ENCODE results near the gene ZNF407. TPM values are rescaled to one million over a fixed set of nuclear protein-coding genes. Genes with fewer than 3 reads are reported as not detected.

ZNF407 gene
- total RNA-seq, 1 experiment from 2014 or later = 15.9 TPM

GRCh38 chr18:74715865-74716712 is 118.4 kb downstream of the ZNF407 start:
- TF ChIP-seq CTCF (conservative IDR thresholded peaks at IDR 0.05; ENCODE audit: low read depth, low read length) (no peak), EZH2 (IDR thresholded peaks at IDR 0.05; ENCODE audit: borderline replicate concordance, low read depth, low read length, poor library complexity, severe bottlenecking) (no peak)
- no peaks in the 10 kb centered on the region for H3K4me1 ChIP-seq (ENCODE audit: insufficient read depth, low read length, poor library complexity, severe bottlenecking)
- no peaks in the 10 kb centered on the region for H3K36me3 ChIP-seq (ENCODE audit: insufficient read depth, low read length, poor library complexity, severe bottlenecking)
- no peak overlapping the region for H3K27ac ChIP-seq (ENCODE audit: low read depth, low read length, poor library complexity, severe bottlenecking)
- BruUV-seq (replicated peaks) = no TSS peak
- intact Hi-C loops (cut with micrococcal nuclease; ENCODE audit: unreplicated experiment) = no loop called here
- CTCF ChIA-PET = no interaction called here
- H3K27me3 ChIP-seq (replicated peaks; ENCODE audit: insufficient read depth, low read depth, low read length, poor library complexity) = no peaks in the 10 kb centered on the region
- DNase-seq (ENCODE audit: low spot score) = no peak
- H3K9me3 ChIP-seq (ENCODE audit: low read depth, low read length, poor library complexity, severe bottlenecking) = no peaks in the 10 kb centered on the region
- no peak overlapping the region for H3K4me3 ChIP-seq (ENCODE audit: low read depth, low read length, poor library complexity, severe bottlenecking)
- POLR2A ChIA-PET (ENCODE audit: low non-redundant PET) = no interaction called here

GRCh38 chr18:74718312-74718711 is 120.6 kb downstream of the ZNF407 start:
- BruUV-seq (replicated peaks) = no TSS peak
- H3K4me3 ChIP-seq (ENCODE audit: low read depth, low read length, poor library complexity, severe bottlenecking) = no peak overlapping the region
- DNase-seq (ENCODE audit: low spot score) = no peak
- intact Hi-C loops (cut with micrococcal nuclease; ENCODE audit: unreplicated experiment) = no loop called here
- no peaks in the 10 kb centered on the region for H3K36me3 ChIP-seq (ENCODE audit: insufficient read depth, low read length, poor library complexity, severe bottlenecking)
- ChIA-PET POLR2A (ENCODE audit: low non-redundant PET) (no interaction called here), CTCF (no interaction called here)
- no peaks in the 10 kb centered on the region for H3K9me3 ChIP-seq (ENCODE audit: low read depth, low read length, poor library complexity, severe bottlenecking)
- no peak overlapping the region for H3K27ac ChIP-seq (ENCODE audit: low read depth, low read length, poor library complexity, severe bottlenecking)
- H3K27me3 ChIP-seq (replicated peaks; ENCODE audit: insufficient read depth, low read depth, low read length, poor library complexity) = no peaks in the 10 kb centered on the region
- no peaks in the 10 kb centered on the region for H3K4me1 ChIP-seq (ENCODE audit: insufficient read depth, low read length, poor library complexity, severe bottlenecking)
- TF ChIP-seq EZH2 (IDR thresholded peaks at IDR 0.05; ENCODE audit: borderline replicate concordance, low read depth, low read length, poor library complexity, severe bottlenecking) (no peak), CTCF (conservative IDR thresholded peaks at IDR 0.05; ENCODE audit: low read depth, low read length) (no peak)

- intact Hi-C loops (cut with micrococcal nuclease; ENCODE audit: unreplicated experiment) = no loop called here
- H3K27me3 ChIP-seq (replicated peaks; ENCODE audit: insufficient read depth, low read depth, low read length, poor library complexity) = no peaks in the 10 kb centered on the region
- no peak overlapping the region for H3K4me3 ChIP-seq (ENCODE audit: low read depth, low read length, poor library complexity, severe bottlenecking)
- H3K4me1 ChIP-seq (ENCODE audit: insufficient read depth, low read length, poor library complexity, severe bottlenecking) = no peaks in the 10 kb centered on the region
- no TSS peak for BruUV-seq (replicated peaks)
- CTCF ChIA-PET = no interaction called here
- POLR2A ChIA-PET (ENCODE audit: low non-redundant PET) = no interaction called here
- no peaks in the 10 kb centered on the region for H3K36me3 ChIP-seq (ENCODE audit: insufficient read depth, low read length, poor library complexity, severe bottlenecking)
- no peak for TF ChIP-seq EZH2 (IDR thresholded peaks at IDR 0.05; ENCODE audit: borderline replicate concordance, low read depth, low read length, poor library complexity, severe bottlenecking)
- H3K9me3 ChIP-seq (ENCODE audit: low read depth, low read length, poor library complexity, severe bottlenecking) = no peaks in the 10 kb centered on the region
- H3K27ac ChIP-seq (ENCODE audit: low read depth, low read length, poor library complexity, severe bottlenecking) = no peak overlapping the region
- no peak for DNase-seq (ENCODE audit: low spot score)
Observed at GRCh38 chr18:74722237-74722636, 124.6 kb downstream of the ZNF407 start.

GRCh38 chr18:74724186-74724585 is 126.5 kb downstream of the ZNF407 start:
- H3K27me3 ChIP-seq (replicated peaks; ENCODE audit: insufficient read depth, low read depth, low read length, poor library complexity) = no peaks in the 10 kb centered on the region
- intact Hi-C loops (cut with micrococcal nuclease; ENCODE audit: unreplicated experiment) = no loop called here
- no peaks in the 10 kb centered on the region for H3K36me3 ChIP-seq (ENCODE audit: insufficient read depth, low read length, poor library complexity, severe bottlenecking)
- TF ChIP-seq EZH2 (IDR thresholded peaks at IDR 0.05; ENCODE audit: borderline replicate concordance, low read depth, low read length, poor library complexity, severe bottlenecking) = no peak
- TF ChIP-seq CTCF (conservative IDR thresholded peaks at IDR 0.05; ENCODE audit: low read depth, low read length) = no peak
- no peaks in the 10 kb centered on the region for H3K9me3 ChIP-seq (ENCODE audit: low read depth, low read length, poor library complexity, severe bottlenecking)
- no peak for DNase-seq (ENCODE audit: low spot score)
- H3K27ac ChIP-seq (ENCODE audit: low read depth, low read length, poor library complexity, severe bottlenecking) = no peak overlapping the region
- POLR2A ChIA-PET (ENCODE audit: low non-redundant PET) = no interaction called here
- H3K4me1 ChIP-seq (ENCODE audit: insufficient read depth, low read length, poor library complexity, severe bottlenecking) = no peaks in the 10 kb centered on the region
- CTCF ChIA-PET = no interaction called here
- H3K4me3 ChIP-seq (ENCODE audit: low read depth, low read length, poor library complexity, severe bottlenecking) = no peak overlapping the region
- no TSS peak for BruUV-seq (replicated peaks)

Measured in A673 (cell line).